A549 (cell line): ENCODE results near the gene LGMN.
"Not testable (repeated sequence)": the region's sequence is repeated elsewhere in the genome, so short reads cannot be mapped to it uniquely, and the experiment has no call there.

Experiments
- BHLHE40 ChIP-seq: IDR thresholded peaks from 2 replicates; pipeline ENCODE4 v1.6.1; 2012; ENCODE audit warnings: low read depth, low read length, inconsistent platforms
- CBX8 ChIP-seq: fragments of 200-600 bp; sonication (generic); IDR thresholded peaks from 2 replicates; pipeline ENCODE4 v1.6.1; 2016
- CTCF ChIP-seq: fragments of >200 bp; sonication (Bioruptor Twin); formaldehyde crosslinking; IDR thresholded peaks from 3 replicates; pipeline ENCODE4 v1.5.1; 2016
- E2F6 ChIP-seq: IDR thresholded peaks from 2 replicates; pipeline ENCODE4 v1.6.1; 2012; ENCODE audit warnings: low read depth, borderline replicate concordance
- EP300 ChIP-seq, 2 experiments: fragments of >200 bp; sonication (Bioruptor Twin); formaldehyde crosslinking; IDR thresholded peaks; 2 replicates in 1 of 2; 3 replicates in 1 of 2; pipeline ENCODE4 v1.6.1; 2016 to 2017
- KDM1A ChIP-seq: fragments of 200-600 bp; sonication (generic); IDR thresholded peaks from 2 replicates; pipeline ENCODE4 v1.6.1; 2016; ENCODE audit warnings: low read depth, mild to moderate bottlenecking
- MAFK ChIP-seq: fragments of 450-650 bp; IDR thresholded peaks from 2 replicates; pipeline ENCODE4 v1.6.1; 2014; ENCODE audit not compliant: partially characterized antibody
- MAX ChIP-seq: IDR thresholded peaks from 2 replicates; pipeline ENCODE4 v1.6.1; 2012
- NR3C1 ChIP-seq: fragments of >200 bp; sonication (Bioruptor Twin); formaldehyde crosslinking; IDR thresholded peaks from 3 replicates; pipeline ENCODE4 v1.6.1; 2017
- PBX3 ChIP-seq: IDR thresholded peaks from 2 replicates; pipeline ENCODE4 v1.6.1; 2012
- POLR2A ChIP-seq: IDR thresholded peaks from 2 replicates; pipeline ENCODE4 v1.6.1; 2012; ENCODE audit warnings: mild to moderate bottlenecking, low read length
- RCOR1 ChIP-seq: fragments of 150-350 bp; IDR thresholded peaks from 2 replicates; pipeline ENCODE4 v1.6.1; 2014; ENCODE audit warnings: antibody characterized with exemption, low read length, low read depth
- REST ChIP-seq: fragments of 200-600 bp; sonication (generic); IDR thresholded peaks from 2 replicates; pipeline ENCODE4 v1.6.1; 2016; ENCODE audit warnings: antibody characterized with exemption, mild to moderate bottlenecking, moderate library complexity

GRCh38 chr14:92775292-92775691 lies 26.9 kb upstream of the LGMN start:
- not testable (repeated sequence) for TF ChIP-seq POLR2A; KDM1A; PBX3; CTCF; EP300 (IDR thresholded peaks at IDR 0.05); REST; NR3C1; E2F6; CBX8; MAFK; BHLHE40; RCOR1; MAX
